Fibroblast of upper back skin (primary cell): ENCODE measurements around the gene DBNDD1.
A peak's percentile ranks its signal among the peaks of the same experiment; 100 is the strongest.
"Not testable (repeated sequence)": the region's sequence is repeated elsewhere in the genome, so short reads cannot be mapped to it uniquely, and the experiment has no call there.

ENCODE experiments used
- DNase-seq: peaks from one replicate; pipeline ENCODE4 v3.0.0-alpha.2; 2013

Gene DBNDD1

GRCh38 chr16:89986600-89986999 lies 32.7 kb downstream of the DBNDD1 start:
- DNase-seq, result no peak

- DNase-seq, result no peak
Observed at GRCh38 chr16:89985219-89985618, 34.0 kb downstream of the DBNDD1 start.

DNA sequence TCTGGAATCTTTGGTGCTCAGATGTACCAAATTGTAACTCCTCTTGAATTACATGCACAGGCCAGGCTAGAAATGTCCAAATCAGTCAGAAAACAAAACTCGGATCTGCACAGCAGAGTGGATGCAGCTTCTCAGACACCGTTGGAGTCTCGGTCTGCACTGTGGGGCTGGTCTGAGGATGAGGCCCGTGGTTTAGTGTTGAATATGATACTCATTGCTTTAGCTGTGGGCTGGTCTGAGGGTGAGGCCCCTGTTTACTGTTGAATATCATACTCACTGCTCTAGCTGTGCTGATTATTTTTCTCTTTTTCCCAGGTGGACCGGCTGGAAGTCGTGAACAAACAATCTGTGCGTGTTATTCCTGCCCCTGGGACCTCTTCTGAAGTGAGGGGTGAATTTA lies 35.0 kb downstream of the DBNDD1 start:
- DNase-seq, result no peak

DNA sequence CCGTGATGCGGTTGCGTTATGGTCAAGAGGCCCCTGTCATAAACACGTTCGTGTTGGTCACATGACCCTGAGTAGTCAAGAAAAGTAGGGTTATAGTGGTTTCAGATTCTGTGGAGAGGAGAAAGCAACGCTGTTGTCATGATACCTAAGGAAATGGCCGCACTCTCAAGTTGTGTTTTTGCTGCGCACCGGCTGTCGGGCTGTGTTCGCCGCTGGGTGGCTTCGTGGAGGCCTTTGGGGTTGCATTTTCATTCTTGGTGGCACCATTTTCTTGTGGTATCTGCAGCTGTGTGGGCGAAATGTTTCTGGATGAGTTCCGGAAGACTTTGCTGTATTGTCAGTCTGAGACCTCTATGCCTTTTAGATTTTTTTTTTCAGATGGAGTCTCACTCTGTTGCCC lies 35.7 kb downstream of the DBNDD1 start:
- DNase-seq, result no peak

- DNase-seq, result no peak
Observed at GRCh38 chr16:89982318-89982717, 36.9 kb downstream of the DBNDD1 start.

DNA sequence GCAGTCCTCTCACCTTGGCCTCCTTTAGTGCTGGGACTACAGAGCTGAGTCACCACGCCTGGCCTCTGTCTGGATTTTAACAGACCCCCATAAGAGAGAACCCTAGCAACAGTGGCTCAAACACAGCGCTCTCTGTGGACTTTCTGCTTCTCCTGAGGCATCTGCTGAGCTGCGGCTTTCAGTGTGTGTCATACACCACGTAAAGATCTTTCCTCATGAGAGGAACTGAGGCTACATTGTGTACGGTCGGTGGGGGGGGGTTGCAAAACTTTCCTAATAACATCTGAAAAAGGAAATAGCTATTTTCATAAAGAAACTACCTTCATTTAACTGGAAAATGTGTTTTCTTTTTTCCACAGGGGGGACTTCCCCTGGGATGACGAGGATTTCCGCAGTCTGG lies 37.8 kb downstream of the DBNDD1 start:
- DNase-seq, result no peak

- DNase-seq, result no peak
Observed at GRCh38 chr16:89974870-89975269, 44.4 kb downstream of the DBNDD1 start.

GRCh38 chr16:89973654-89974335 lies 45.5 kb downstream of the DBNDD1 start:
- DNase-seq, result no peak

GRCh38 chr16:89973235-89973634 lies 46.0 kb downstream of the DBNDD1 start:
- no peak for DNase-seq

DNA sequence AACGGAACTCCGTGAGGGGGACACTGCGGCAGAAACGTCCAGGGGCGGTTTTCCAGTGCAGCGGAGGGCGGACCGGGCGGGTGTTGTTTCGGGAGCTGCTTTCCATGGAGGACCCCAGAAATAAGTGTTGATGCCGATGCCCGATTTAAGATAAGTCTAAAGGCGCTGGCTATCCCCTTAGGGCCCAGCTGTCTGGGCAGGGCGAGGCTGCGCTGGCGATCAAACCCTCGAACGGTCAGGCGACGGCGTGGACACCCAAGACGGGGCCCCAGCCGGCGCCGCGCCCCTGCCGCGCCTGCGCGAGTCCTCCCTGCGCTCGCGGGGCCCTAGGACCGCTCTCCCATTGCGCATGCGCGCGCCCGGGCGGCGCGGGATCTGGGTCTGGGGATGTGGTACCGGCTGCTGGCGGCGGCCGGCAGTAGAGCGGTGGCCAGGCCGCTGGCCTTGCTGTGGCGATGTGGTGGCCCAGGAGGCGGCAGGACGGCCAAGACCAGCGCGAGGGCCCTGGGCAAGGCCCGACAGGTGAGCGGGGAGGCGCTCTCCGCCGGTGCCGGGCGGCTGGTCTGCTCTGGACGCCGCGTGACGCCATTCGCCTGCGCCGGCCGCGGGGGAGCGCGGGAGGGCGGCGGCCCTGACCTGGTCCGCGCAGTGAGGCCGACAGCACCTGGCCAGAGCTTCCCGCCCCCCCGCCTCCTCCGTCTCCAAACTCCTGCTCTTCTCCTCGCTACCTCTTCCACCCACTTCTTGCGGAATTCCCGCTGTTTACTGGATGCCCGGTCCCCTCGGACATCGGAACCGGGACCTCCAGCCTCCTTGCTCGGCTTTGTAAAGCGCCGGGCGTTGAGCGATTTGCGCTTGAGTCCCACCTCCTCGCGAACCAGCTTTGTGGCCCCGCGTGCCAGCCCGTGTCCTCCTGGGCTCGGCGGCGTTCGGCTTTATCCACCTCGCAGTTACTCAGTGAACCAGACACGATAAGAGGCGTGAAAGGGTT lies 46.7 kb downstream of the DBNDD1 start:
- DNase-seq, result peak; percentile 91

DNA sequence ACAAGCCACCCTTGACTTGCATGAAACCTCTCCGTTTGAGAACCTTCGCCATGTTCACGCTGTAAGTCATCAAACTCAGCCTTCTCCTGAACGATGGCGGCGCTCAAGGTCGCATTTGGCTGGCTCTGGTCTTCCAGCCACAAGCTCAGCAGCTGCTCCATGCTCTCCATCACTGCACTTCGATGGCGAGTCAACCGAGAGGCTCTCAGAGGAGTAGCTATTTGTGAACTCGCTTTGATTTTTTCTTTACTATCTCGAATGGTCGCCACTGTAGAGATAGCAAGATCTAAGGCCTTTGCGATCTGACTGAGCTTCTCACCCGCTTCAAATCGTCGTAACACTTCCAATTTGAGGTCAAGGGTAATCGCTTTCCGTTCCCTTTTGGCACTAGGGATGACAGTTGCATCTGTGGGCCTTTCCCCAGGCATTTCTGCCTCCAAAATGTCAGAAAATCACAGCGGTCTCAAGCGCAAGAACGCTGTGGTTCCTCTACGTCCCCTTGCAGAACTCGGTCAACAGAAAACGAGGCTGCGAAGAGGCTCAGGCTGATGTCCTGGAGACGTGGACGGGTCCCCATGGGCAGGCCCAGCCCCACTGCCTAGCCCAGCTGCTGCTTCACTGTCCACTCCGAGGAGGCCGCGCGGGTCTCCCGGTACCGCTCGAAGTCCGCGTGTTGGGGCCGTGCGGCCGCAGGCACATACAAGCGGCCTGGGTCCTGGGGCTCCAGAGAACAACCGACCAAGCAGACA lies 47.6 kb downstream of the DBNDD1 start:
- DNase-seq, result no peak

GRCh38 chr16:89969741-89970410 lies 49.4 kb downstream of the DBNDD1 start:
- no peak for DNase-seq

- not testable (repeated sequence) for DNase-seq
Observed at GRCh38 chr16:89968074-89968473, 51.2 kb downstream of the DBNDD1 start.

- DNase-seq, result not testable (repeated sequence)
Observed at GRCh38 chr16:89967436-89967835, 51.8 kb downstream of the DBNDD1 start.

DNA sequence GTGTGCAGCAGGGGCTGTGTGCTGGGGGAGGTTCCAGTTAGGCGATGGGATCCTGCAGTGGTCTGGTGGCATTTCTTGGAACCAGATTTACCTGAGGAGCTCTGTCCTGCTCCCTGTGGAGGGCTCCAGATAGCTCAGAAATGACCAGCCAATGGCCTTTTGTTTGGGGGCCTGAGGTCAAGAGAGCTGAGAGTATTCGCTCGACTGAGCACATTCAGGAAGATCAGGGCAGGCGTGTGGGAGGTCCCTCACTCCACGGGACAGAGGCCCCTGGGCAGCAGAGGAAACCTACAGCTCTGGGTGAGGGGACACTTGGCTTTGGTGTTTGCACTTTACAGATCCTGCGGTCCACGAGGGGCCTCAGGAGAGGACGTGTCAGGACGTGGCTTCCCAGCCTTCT lies 52.5 kb downstream of the DBNDD1 start:
- no peak for DNase-seq

GRCh38 chr16:89965447-89966225 lies 53.6 kb downstream of the DBNDD1 start:
- DNase-seq, result no peak

- no peak for DNase-seq
Observed at GRCh38 chr16:89964201-89964600, 55.1 kb downstream of the DBNDD1 start.

- DNase-seq, result no peak
Observed at GRCh38 chr16:89962754-89963498, 56.3 kb downstream of the DBNDD1 start.

DNA sequence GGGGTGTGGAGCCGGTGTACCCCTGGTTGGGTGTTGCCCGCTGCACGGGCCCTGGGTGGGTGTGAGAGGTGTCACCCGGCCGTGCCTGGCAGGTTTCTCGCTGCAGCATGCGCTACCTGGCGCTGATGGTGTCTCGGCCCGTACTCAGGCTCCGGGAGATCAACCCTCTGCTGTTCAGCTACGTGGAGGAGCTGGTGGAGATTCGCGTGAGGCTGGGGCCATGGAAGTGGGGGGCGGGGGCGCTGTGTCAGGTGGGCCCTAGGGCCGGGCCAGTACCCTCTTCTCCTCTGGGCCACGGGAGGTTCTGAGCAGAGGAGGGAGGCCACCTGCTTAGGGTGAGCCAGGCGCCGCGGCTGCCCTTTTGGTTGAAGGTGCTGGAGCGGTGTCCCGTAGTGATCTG lies 57.3 kb downstream of the DBNDD1 start:
- no peak for DNase-seq

DNA sequence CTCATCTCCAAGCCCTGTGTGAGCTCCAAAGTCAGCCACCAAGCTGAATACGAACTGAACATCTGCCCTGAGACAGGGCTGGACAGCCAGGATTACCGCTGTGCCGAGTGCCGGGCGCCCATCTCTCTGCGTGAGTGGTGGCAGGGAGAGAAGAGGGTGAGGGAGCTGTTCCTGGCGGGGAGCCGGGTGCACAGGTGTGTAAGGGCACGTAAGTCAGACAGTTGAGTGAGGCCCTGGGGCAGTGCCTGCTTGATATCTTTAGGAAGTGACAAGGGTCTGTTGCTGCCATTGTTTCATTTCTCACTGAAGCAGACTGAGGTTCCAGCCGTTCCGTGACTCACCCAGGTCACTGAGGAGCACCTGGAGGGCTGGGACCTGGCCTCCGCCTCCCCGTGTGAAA lies 58.3 kb downstream of the DBNDD1 start:
- no peak for DNase-seq

DNA sequence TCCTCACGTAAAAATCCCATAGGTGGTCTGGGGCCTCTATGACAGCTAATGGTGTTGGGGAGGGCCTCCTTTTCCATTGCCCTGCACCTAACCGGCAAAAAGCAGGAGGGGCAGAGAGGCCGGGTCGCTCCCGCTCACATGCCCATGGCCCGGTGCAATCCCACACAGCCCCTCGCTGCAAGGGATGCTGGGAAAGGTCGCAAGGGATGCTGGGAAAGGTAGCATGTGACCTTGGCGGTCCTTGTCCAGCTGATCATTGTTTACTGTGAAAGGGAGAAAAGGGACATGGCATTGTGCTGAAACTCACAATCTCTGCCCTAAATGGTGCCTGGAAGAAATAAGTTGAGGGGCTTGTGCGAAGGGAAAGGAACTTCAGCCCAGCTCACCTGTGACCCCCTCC lies 60.7 kb downstream of the DBNDD1 start:
- no peak for DNase-seq
